Upper lobe of right lung (tissue), 1 donor: ENCODE measurements around the gene BHLHE23. TPM values are rescaled to one million over a fixed set of nuclear protein-coding genes. Genes with fewer than 3 reads are reported as not detected.

ENCODE experiments used
- ATAC-seq: fragments of 200-7000 bp; cut with Tn5 transposase; one replicate; pipeline ENCODE4 v1.9.1; 2020; ENCODE audit warnings: mild to moderate bottlenecking, moderate library complexity
- DNase-seq: peaks from one replicate; pipeline ENCODE4 v3.0.0-alpha.2; 2020
- H3K27ac ChIP-seq: fragments of 200-600 bp; one replicate; pipeline ENCODE4 v1.8.0; 2022
- H3K27me3 ChIP-seq: fragments of 200-600 bp; one replicate; pipeline ENCODE4 v1.8.0; 2022; ENCODE audit warnings: mild to moderate bottlenecking
- H3K36me3 ChIP-seq: fragments of 200-600 bp; one replicate; pipeline ENCODE4 v1.8.0; 2022
- H3K4me1 ChIP-seq: fragments of 200-600 bp; one replicate; pipeline ENCODE4 v1.8.0; 2022
- H3K4me3 ChIP-seq: fragments of 200-600 bp; one replicate; pipeline ENCODE4 v1.8.0; 2022; ENCODE audit warnings: mild to moderate bottlenecking
- H3K9me3 ChIP-seq: fragments of 200-600 bp; one replicate; pipeline ENCODE4 v1.8.0; 2022
- CTCF ChIP-seq: fragments of 200-600 bp; IDR thresholded peaks from one replicate; pipeline ENCODE4 v1.8.0; 2022; ENCODE audit warnings: antibody characterized with exemption
- intact Hi-C: fragments of 100-400 bp; cut with DNase I; formaldehyde crosslinking; loops from one replicate; pipeline ENCODE4 v1.11.0; 2022
- total RNA-seq: library from RNA; stranded (reverse); fragmentation: NEBNext Ultra II Directional; extraction: Animal tissue kit (Norgen Biotek cat#: 25700); gene quantifications from one replicate; pipeline ENCODE4 v1.2.1, GENCODE V29; 2021
- donor health status: DM: no; HTN: yes; CAD: no; lungs with severe emphysema.

BHLHE23 gene
- total RNA-seq, 1 donor from 2014 or later, result not detected

- no peak for TF ChIP-seq CTCF
These were observed 49.3 kb downstream of the BHLHE23 start for GRCh38 chr20:62957136-62958117.

GRCh38 chr20:62956387-62957135 is 50.2 kb downstream of the BHLHE23 start:
- intact Hi-C loops, result no loop called here
- Histone ChIP-seq H3K4me3 (no peak overlapping the region), H3K27me3 (no peaks in the 10 kb centered on the region), H3K36me3 (no peaks in the 10 kb centered on the region), H3K9me3 (no peaks in the 10 kb centered on the region), H3K27ac (no peak overlapping the region), H3K4me1 (peaks cover 30% of the 10 kb centered on the region)
- no peak for TF ChIP-seq CTCF
- no peak for ATAC-seq
- no peak for DNase-seq

More at GRCh38 chr20:62957136-62958117, 49.3 kb downstream of the BHLHE23 start:
- Histone ChIP-seq H3K9me3 (no peaks in the 10 kb centered on the region), H3K4me1 (peaks cover 22% of the 10 kb centered on the region), H3K27ac (no peak overlapping the region), H3K27me3 (no peaks in the 10 kb centered on the region), H3K36me3 (no peaks in the 10 kb centered on the region), H3K4me3 (no peak overlapping the region)
- DNase-seq, result no peak
- ATAC-seq, result no peak
- intact Hi-C loops, result no loop called here

Other genes with a start within 250 kb of the BHLHE23 start
- 8.8 TPM for gene MRGBP, start 210.5 kb downstream of the BHLHE23 start, total RNA-seq
- gene OGFR, start 202.1 kb downstream of the BHLHE23 start, total RNA-seq, result 58.2 TPM
- 1.1 TPM for gene COL9A3, start 189.9 kb downstream of the BHLHE23 start, total RNA-seq
- 7.8 TPM for gene TCFL5, start 145.1 kb downstream of the BHLHE23 start, total RNA-seq
- 55.5 TPM for gene DIDO1, start 80.5 kb downstream of the BHLHE23 start, total RNA-seq
- gene GID8, start 68.8 kb downstream of the BHLHE23 start, total RNA-seq, result 27.4 TPM
- gene SLC17A9, start 54.3 kb downstream of the BHLHE23 start, total RNA-seq, result 15.2 TPM
- 36.9 TPM for gene YTHDF1, start 209.2 kb upstream of the BHLHE23 start, total RNA-seq
- 15.5 TPM for gene BIRC7, start 228.9 kb upstream of the BHLHE23 start, total RNA-seq
- not detected for gene NKAIN4, start 247.5 kb upstream of the BHLHE23 start, total RNA-seq